H9 (cell line): Measurements from ENCODE around the gene SHANK3. TPM values are rescaled to one million over a fixed set of nuclear protein-coding genes. Genes with fewer than 3 reads are reported as not detected.

Source experiments
- DNase-seq: peaks from one replicate; pipeline ENCODE4 v3.0.0-alpha.2; 2017
- H2AFZ ChIP-seq: one replicate; pipeline ENCODE4 v1.6.1; 2013; ENCODE audit warnings: mild to moderate bottlenecking, low read length, control low read depth, moderate library complexity
- H2AK5ac ChIP-seq: 2 replicates; pipeline ENCODE4 v1.6.1; 2013; ENCODE audit warnings: low read length, control low read depth, mixed read lengths; ENCODE audit not compliant: insufficient read length
- H2BK120ac ChIP-seq: one replicate; pipeline ENCODE4 v1.6.1; 2013; ENCODE audit warnings: low read depth, mild to moderate bottlenecking, low read length, control low read depth, inconsistent platforms; ENCODE audit not compliant: poor library complexity, severe bottlenecking
- H2BK12ac ChIP-seq: 2 replicates; pipeline ENCODE4 v1.6.1; 2013; ENCODE audit warnings: low read length, control low read depth, mixed read lengths, low read depth; ENCODE audit not compliant: insufficient read length
- H2BK15ac ChIP-seq: 2 replicates; pipeline ENCODE4 v1.6.1; 2013; ENCODE audit warnings: low read depth, low read length, control low read depth
- H2BK20ac ChIP-seq: one replicate; pipeline ENCODE4 v1.6.1; 2013; ENCODE audit warnings: low read depth, mild to moderate bottlenecking, low read length, control low read depth, inconsistent platforms; ENCODE audit not compliant: poor library complexity, severe bottlenecking
- H2BK5ac ChIP-seq: 2 replicates; pipeline ENCODE4 v1.6.1; 2013; ENCODE audit warnings: low read length, control low read depth, mixed read lengths; ENCODE audit not compliant: insufficient read length
- H3K14ac ChIP-seq: 2 replicates; pipeline ENCODE4 v1.6.1; 2013; ENCODE audit warnings: low read length, control low read depth; ENCODE audit not compliant: insufficient read depth
- H3K18ac ChIP-seq: 2 replicates; pipeline ENCODE4 v1.6.1; 2013; ENCODE audit warnings: low read depth, mild to moderate bottlenecking, mixed read lengths, low read length, control low read depth; ENCODE audit not compliant: insufficient read length
- H3K23ac ChIP-seq: 2 replicates; pipeline ENCODE4 v1.6.1; 2013; ENCODE audit warnings: low read length, control low read depth, mixed read lengths, low read depth; ENCODE audit not compliant: insufficient read length
- H3K23me2 ChIP-seq: 2 replicates; pipeline ENCODE4 v1.6.1; 2013; ENCODE audit warnings: low read depth, mild to moderate bottlenecking, mixed read lengths, low read length, control low read depth; ENCODE audit not compliant: insufficient read length, poor library complexity, severe bottlenecking
- H3K27ac ChIP-seq: 2 replicates; pipeline ENCODE4 v1.5.1; 2013; ENCODE audit warnings: low read length, control low read depth, mixed read lengths, low read depth; ENCODE audit not compliant: insufficient read length
- H3K27me3 ChIP-seq: 2 replicates; pipeline ENCODE4 v1.6.1; 2013; ENCODE audit warnings: low read length, control low read depth, inconsistent platforms; ENCODE audit not compliant: insufficient read depth
- H3K4ac ChIP-seq: 2 replicates; pipeline ENCODE4 v1.6.1; 2013; ENCODE audit warnings: low read depth, mild to moderate bottlenecking, control low read depth, inconsistent platforms, low read length, moderate library complexity
- H3K4me1 ChIP-seq: 2 replicates; pipeline ENCODE4 v1.6.1; 2013; ENCODE audit warnings: low read length, control low read depth, inconsistent platforms; ENCODE audit not compliant: insufficient read depth
- H3K4me2 ChIP-seq: 2 replicates; pipeline ENCODE4 v1.6.1; 2013; ENCODE audit warnings: low read length, control low read depth, mixed read lengths; ENCODE audit not compliant: insufficient read length, insufficient read depth
- H3K56ac ChIP-seq: 2 replicates; pipeline ENCODE4 v1.6.1; 2013; ENCODE audit warnings: low read depth, mild to moderate bottlenecking, mixed read lengths, low read length, control low read depth; ENCODE audit not compliant: insufficient read length
- H3K79me1 ChIP-seq: 2 replicates; pipeline ENCODE4 v1.6.1; 2013; ENCODE audit warnings: low read depth, mild to moderate bottlenecking, moderate library complexity, low read length, control low read depth, inconsistent platforms; ENCODE audit not compliant: insufficient read depth, poor library complexity, severe bottlenecking
- H3K79me2 ChIP-seq: 2 replicates; pipeline ENCODE4 v1.6.1; 2013; ENCODE audit warnings: low read length, control low read depth, inconsistent platforms; ENCODE audit not compliant: insufficient read depth
- H3K9ac ChIP-seq: 2 replicates; pipeline ENCODE4 v1.6.1; 2013; ENCODE audit warnings: low read length, control low read depth, mixed read lengths; ENCODE audit not compliant: insufficient read length; ENCODE audit errors: extremely low read depth
- H3K9me3 ChIP-seq: one replicate; pipeline ENCODE4 v1.6.1; 2013; ENCODE audit warnings: low read depth, low read length, inconsistent platforms; ENCODE audit not compliant: control insufficient read depth
- H3T11ph ChIP-seq: one replicate; pipeline ENCODE4 v1.6.1; 2013; ENCODE audit warnings: mild to moderate bottlenecking, low read length, control low read depth, inconsistent platforms
- H4K20me1 ChIP-seq: one replicate; pipeline ENCODE4 v1.6.1; 2013; ENCODE audit not compliant: control insufficient read depth, insufficient read length, insufficient read depth
- H4K5ac ChIP-seq: 2 replicates; pipeline ENCODE4 v1.6.1; 2013; ENCODE audit warnings: low read depth, mild to moderate bottlenecking, mixed read lengths, low read length, control low read depth; ENCODE audit not compliant: insufficient read length
- H4K8ac ChIP-seq: replicated peaks from 2 replicates; pipeline ENCODE4 v1.6.1; 2013; ENCODE audit warnings: low read length, control low read depth, mixed read lengths, low read depth; ENCODE audit not compliant: insufficient read length
- H4K91ac ChIP-seq: 2 replicates; pipeline ENCODE4 v1.6.1; 2013; ENCODE audit warnings: low read depth, mild to moderate bottlenecking, moderate library complexity, mixed read lengths, low read length, control low read depth; ENCODE audit not compliant: insufficient read length
- H3K27ac Mint-ChIP-seq, 3 experiments: 2 replicates in 2 of 3; 3 replicates in 1 of 3; pipeline ENCODE4 v1.8.0; 2020 to 2021; ENCODE audit warnings: mixed read lengths in 3 of 3, mild to moderate bottlenecking in 1 of 3, moderate library complexity in 1 of 3
- H3K27me3 Mint-ChIP-seq: 2 replicates; pipeline ENCODE4 v1.8.0; 2021; ENCODE audit warnings: low read depth, mild to moderate bottlenecking, moderate library complexity, mixed read lengths
- H3K36me3 Mint-ChIP-seq, 3 experiments: 2 replicates in 2 of 3; 3 replicates in 1 of 3; pipeline ENCODE4 v1.8.0; 2020 to 2021; ENCODE audit warnings: low read depth in 3 of 3, mixed read lengths in 3 of 3; ENCODE audit not compliant: insufficient read depth in 1 of 3
- H3K4me1 Mint-ChIP-seq, 2 experiments: 2 replicates each; pipeline ENCODE4 v1.8.0; 2020; ENCODE audit warnings: mixed read lengths in 2 of 2
- H3K4me3 Mint-ChIP-seq, 2 experiments: 2 replicates in 1 of 2; 3 replicates in 1 of 2; pipeline ENCODE4 v1.8.0; 2020 to 2021; ENCODE audit warnings: mild to moderate bottlenecking in 2 of 2, mixed read lengths in 2 of 2, moderate library complexity in 1 of 2
- H3K9me3 Mint-ChIP-seq, 2 experiments: 2 replicates in 1 of 2; 3 replicates in 1 of 2; pipeline ENCODE4 v1.8.0; 2020; ENCODE audit warnings: mild to moderate bottlenecking in 2 of 2, mixed read lengths in 2 of 2, moderate library complexity in 1 of 2
- WGBS: extraction: QIAGEN DNeasy Blood & Tissue Kit; methylation state at CpG from one replicate; pipeline ENCODE4 v1.1.7; 2013; ENCODE audit warnings: missing lambda C conversion rate, low lambda C conversion rate, mixed read lengths; ENCODE audit not compliant: insufficient read length; ENCODE audit errors: extremely low coverage; 5-methylcytosine and 5-hydroxymethylcytosine counted together
- total RNA-seq: library from RNA; stranded (reverse); gene quantifications from 2 replicates; pipeline ENCODE4 v1.2.1, GENCODE V29; 2021
- TF ChIP-seq, protein P1 (sequence below): fragments of 200-600 bp; sonication (generic); conservative IDR thresholded peaks from 3 replicates; pipeline ENCODE4 v1.8.0; 2021; ENCODE audit warnings: antibody characterized with exemption, mild to moderate bottlenecking

Gene SHANK3
- total RNA-seq, 1 experiment from 2014 or later, result 8.7 TPM

DNA sequence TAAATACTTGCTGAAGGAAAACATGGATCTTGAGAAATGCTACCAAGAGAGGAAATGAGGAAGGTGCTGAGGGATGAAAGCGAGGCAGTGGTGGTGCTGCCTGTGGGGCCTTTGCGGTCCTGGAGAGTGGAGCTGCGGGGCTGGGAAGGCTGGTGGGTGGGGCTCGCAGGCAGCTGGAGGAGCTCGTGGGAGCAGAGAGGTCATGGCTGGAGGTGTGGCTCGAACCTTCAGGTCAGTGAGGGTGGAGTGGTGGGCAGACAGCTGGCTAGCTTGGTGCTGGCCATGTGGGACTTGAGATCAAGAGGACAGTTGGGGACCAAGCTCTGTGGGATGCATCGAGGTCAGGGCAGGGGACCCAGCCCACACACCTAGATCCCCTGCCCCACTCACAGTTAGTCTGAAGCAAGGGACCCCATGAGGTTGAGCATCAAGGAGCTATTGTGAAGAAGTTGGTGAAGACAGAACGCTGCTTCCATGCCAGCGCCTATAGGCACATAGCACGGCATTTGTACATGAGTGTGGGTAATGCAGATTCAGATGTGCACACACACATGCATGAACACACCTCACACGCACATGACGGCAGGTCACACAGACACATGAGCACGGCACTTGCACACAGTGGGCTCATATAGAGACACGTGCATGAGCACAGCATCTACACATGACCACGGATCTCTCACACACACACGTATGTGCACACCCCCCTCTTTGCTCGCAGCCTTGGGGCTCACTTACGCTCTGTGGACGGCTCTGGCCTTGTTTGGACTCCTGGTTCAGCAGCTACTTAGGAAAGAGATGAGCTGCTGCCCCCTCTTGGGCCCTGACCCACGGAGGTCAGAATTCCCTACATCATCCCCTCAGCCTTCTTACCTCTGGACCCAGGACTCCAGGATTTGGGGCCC is 30.4 kb downstream of the SHANK3 start:
- H4K8ac ChIP-seq, result no peak overlapping the region
- no peak overlapping the region for H3K4ac ChIP-seq
- no peak overlapping the region for H3K23ac ChIP-seq
- H3K9me3 ChIP-seq, result no peaks in the 10 kb centered on the region
- Mint-ChIP-seq H3K9me3 (no peaks in the 10 kb centered on the region), H3K4me1 (peaks cover 6 to 23% of the 10 kb centered on the region in 2 experiments), H3K27ac (no peak overlapping the region; a peak in 1 of 7 replicates), H3K27me3 (peaks cover 23% of the 10 kb centered on the region), H3K36me3 (peaks cover 0 to 13% (median 4%) of the 10 kb centered on the region in 3 experiments; a peak in 4 of 7 replicates), H3K4me3 (no peak overlapping the region)
- TF ChIP-seq, protein P1, sequence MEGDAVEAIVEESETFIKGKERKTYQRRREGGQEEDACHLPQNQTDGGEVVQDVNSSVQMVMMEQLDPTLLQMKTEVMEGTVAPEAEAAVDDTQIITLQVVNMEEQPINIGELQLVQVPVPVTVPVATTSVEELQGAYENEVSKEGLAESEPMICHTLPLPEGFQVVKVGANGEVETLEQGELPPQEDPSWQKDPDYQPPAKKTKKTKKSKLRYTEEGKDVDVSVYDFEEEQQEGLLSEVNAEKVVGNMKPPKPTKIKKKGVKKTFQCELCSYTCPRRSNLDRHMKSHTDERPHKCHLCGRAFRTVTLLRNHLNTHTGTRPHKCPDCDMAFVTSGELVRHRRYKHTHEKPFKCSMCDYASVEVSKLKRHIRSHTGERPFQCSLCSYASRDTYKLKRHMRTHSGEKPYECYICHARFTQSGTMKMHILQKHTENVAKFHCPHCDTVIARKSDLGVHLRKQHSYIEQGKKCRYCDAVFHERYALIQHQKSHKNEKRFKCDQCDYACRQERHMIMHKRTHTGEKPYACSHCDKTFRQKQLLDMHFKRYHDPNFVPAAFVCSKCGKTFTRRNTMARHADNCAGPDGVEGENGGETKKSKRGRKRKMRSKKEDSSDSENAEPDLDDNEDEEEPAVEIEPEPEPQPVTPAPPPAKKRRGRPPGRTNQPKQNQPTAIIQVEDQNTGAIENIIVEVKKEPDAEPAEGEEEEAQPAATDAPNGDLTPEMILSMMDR, result no peak
- no peak overlapping the region for H2AK5ac ChIP-seq
- H3K4me1 ChIP-seq, result no peaks in the 10 kb centered on the region
- H3K56ac ChIP-seq, result no peak overlapping the region
- H3K79me1 ChIP-seq, result no peaks in the 10 kb centered on the region
- H2BK20ac ChIP-seq, result no peak overlapping the region
- H2BK5ac ChIP-seq, result no peak overlapping the region
- no peak overlapping the region for H3K9ac ChIP-seq
- no peak overlapping the region for H2BK15ac ChIP-seq
- no peak overlapping the region for H3K4me2 ChIP-seq
- no CpG with 5 or more reads among the region's 20 CpGs for WGBS
- peaks cover under 1% of the 10 kb centered on the region; the same call in 1 of the 2 replicates for H3K27me3 ChIP-seq
- no peak overlapping the region for H4K5ac ChIP-seq
- no peak overlapping the region for H4K91ac ChIP-seq
- H3K18ac ChIP-seq, result no peak overlapping the region
- no peak overlapping the region for H2AFZ ChIP-seq
- no peak overlapping the region for H3K27ac ChIP-seq
- H2BK12ac ChIP-seq, result no peak overlapping the region
- no peaks in the 10 kb centered on the region for H4K20me1 ChIP-seq
- no peak overlapping the region for H2BK120ac ChIP-seq
- no peak overlapping the region for H3K14ac ChIP-seq
- H3K23me2 ChIP-seq, result peaks cover under 1% of the 10 kb centered on the region
- H3T11ph ChIP-seq, result no peak overlapping the region
- DNase-seq, result no peak
- H3K79me2 ChIP-seq, result no peaks in the 10 kb centered on the region
